IPS-11a (cell line): ENCODE results near the gene SLC39A11.
"Not testable (repeated sequence)": the region's sequence is repeated elsewhere in the genome, so short reads cannot be mapped to it uniquely, and the experiment has no call there.

Experiments used
- H3K4me3 ChIP-seq: one replicate; pipeline ENCODE4 v1.5.1; 2013; ENCODE audit warnings: low read depth, low read length, control low read depth

The SLC39A11 gene

GRCh38 chr17:72846399-72846798 is 246.1 kb downstream of the SLC39A11 start:
- no peak overlapping the region for H3K4me3 ChIP-seq

- H3K4me3 ChIP-seq: no peak overlapping the region
These were observed 248.9 kb downstream of the SLC39A11 start for GRCh38 chr17:72843591-72843990.

GRCh38 chr17:72840019-72840418 is 252.5 kb downstream of the SLC39A11 start:
- no peak overlapping the region for H3K4me3 ChIP-seq

GRCh38 chr17:72839131-72839725 is 253.3 kb downstream of the SLC39A11 start:
- no peak overlapping the region for H3K4me3 ChIP-seq

- H3K4me3 ChIP-seq: no peak overlapping the region
These were observed 253.9 kb downstream of the SLC39A11 start for GRCh38 chr17:72838581-72838980.

- no peak overlapping the region for H3K4me3 ChIP-seq
These were observed 254.4 kb downstream of the SLC39A11 start for GRCh38 chr17:72838068-72838467.

GRCh38 chr17:72837335-72837734 is 255.2 kb downstream of the SLC39A11 start:
- no peak overlapping the region for H3K4me3 ChIP-seq

- H3K4me3 ChIP-seq: no peak overlapping the region
These were observed 259.2 kb downstream of the SLC39A11 start for GRCh38 chr17:72833128-72833765.

GRCh38 chr17:72832306-72832705 is 260.2 kb downstream of the SLC39A11 start:
- H3K4me3 ChIP-seq: no peak overlapping the region

GRCh38 chr17:72829883-72830282 is 262.6 kb downstream of the SLC39A11 start:
- no peak overlapping the region for H3K4me3 ChIP-seq

GRCh38 chr17:72826602-72827001 is 265.9 kb downstream of the SLC39A11 start:
- no peak overlapping the region for H3K4me3 ChIP-seq

GRCh38 chr17:72826059-72826458 is 266.4 kb downstream of the SLC39A11 start:
- H3K4me3 ChIP-seq: not testable (repeated sequence)

GRCh38 chr17:72825218-72825617 is 267.3 kb downstream of the SLC39A11 start:
- H3K4me3 ChIP-seq: no peak overlapping the region

- H3K4me3 ChIP-seq: not testable (repeated sequence)
These were observed 268.2 kb downstream of the SLC39A11 start for GRCh38 chr17:72824267-72824666.

GRCh38 chr17:72822358-72823023 is 270.0 kb downstream of the SLC39A11 start:
- H3K4me3 ChIP-seq: no peak overlapping the region

- H3K4me3 ChIP-seq: no peak overlapping the region
These were observed 276.1 kb downstream of the SLC39A11 start for GRCh38 chr17:72816406-72816805.

GRCh38 chr17:72813481-72813880 is 279.0 kb downstream of the SLC39A11 start:
- H3K4me3 ChIP-seq: no peak overlapping the region

- H3K4me3 ChIP-seq: no peak overlapping the region
These were observed 279.7 kb downstream of the SLC39A11 start for GRCh38 chr17:72812823-72813222.

- H3K4me3 ChIP-seq: no peak overlapping the region
These were observed 280.4 kb downstream of the SLC39A11 start for GRCh38 chr17:72811976-72812687.

- no peak overlapping the region for H3K4me3 ChIP-seq
These were observed 281.4 kb downstream of the SLC39A11 start for GRCh38 chr17:72810991-72811508.

GRCh38 chr17:72806011-72806410 is 286.5 kb downstream of the SLC39A11 start:
- no peak overlapping the region for H3K4me3 ChIP-seq
